Globus pallidus (tissue), 1 donor: ENCODE measurements around the gene EFNA3.
A peak's percentile ranks its signal among the peaks of the same experiment; 100 is the strongest.

Source experiments
- DNase-seq: peaks from one replicate; pipeline ENCODE4 v3.0.0-alpha.2; 2015; ENCODE audit warnings: low spot score

EFNA3 gene

DNA sequence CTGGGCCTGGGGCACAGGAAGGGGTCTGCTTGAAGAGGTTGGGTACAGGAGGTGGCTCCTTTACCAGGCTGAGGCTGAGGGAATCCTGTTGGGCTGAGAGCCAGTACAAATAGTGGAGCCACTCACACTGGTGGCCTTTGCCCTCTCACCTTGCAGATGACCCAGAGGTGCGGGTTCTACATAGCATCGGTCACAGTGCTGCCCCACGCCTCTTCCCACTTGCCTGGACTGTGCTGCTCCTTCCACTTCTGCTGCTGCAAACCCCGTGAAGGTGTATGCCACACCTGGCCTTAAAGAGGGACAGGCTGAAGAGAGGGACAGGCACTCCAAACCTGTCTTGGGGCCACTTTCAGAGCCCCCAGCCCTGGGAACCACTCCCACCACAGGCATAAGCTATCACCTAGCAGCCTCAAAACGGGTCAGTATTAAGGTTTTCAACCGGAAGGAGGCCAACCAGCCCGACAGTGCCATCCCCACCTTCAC lies 55.2 kb downstream of the EFNA3 start:
- DNase-seq: no peak

DNA sequence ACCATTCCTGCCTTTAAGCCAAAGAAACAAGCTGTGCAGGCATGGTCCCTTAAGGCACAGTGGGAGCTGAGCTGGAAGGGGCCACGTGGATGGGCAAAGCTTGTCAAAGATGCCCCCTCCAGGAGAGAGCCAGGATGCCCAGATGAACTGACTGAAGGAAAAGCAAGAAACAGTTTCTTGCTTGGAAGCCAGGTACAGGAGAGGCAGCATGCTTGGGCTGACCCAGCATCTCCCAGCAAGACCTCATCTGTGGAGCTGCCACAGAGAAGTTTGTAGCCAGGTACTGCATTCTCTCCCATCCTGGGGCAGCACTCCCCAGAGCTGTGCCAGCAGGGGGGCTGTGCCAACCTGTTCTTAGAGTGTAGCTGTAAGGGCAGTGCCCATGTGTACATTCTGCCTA lies 55.7 kb downstream of the EFNA3 start:
- DNase-seq: no peak

DNA sequence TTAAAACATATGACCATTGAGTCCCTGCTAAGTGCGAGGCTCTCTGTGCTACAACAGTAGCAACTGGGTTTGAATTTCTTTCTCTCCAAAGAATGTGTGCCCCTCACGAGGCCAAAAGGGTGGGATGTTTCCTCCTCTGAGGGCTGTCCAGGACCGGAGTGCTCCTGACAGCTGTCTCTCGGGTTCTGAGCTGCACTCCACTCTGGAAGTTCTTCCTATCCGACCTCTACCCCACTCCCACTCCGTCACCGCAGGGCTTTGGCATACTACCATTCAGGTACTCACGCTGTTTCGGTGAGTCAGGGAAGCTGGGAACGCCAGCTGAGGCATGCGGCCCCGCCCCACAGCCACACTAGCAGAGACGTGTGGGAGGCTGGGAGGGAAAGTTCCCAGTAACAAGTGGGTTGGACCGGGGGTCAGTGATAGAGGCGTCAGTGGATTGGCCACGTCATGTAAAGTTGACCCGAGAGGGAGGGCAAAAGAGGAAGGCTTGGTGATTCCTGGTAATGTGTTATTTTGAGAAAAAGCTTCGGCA lies 56.3 kb downstream of the EFNA3 start:
- DNase-seq: peak; percentile 63

DNA sequence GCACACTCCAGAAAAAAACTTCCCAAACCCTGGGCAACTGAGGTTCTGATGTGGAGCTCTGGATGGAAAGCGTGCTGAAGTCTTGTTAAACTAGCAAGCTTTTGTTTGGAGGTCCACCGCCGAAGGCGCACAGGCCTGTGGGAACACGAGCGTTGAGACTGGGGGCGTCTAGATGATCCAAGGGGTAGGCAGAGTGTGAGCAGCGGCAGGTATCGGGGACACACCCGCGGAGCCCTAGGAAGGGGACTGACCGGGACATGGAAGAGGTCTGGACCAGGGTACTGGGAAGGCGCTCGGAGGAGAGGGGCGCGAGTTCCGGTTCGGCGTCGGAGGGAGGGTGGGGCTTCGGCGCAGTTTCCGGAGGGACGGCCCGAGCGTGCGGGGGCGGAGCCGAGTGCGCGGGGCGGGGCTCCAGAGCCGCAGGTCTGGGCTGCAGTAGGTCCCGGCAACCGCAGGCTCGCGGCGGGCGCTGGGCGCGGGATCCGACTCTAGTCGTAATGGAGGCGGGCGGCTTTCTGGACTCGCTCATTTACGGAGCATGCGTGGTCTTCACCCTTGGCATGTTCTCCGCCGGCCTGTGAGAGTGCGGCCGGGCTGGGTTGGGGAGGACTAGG lies 56.9 kb downstream of the EFNA3 start, which contains the start of gene SLC50A1:
TSS of gene SLC50A1 (plus strand) at position 438 of the 614 bp plus-strand sequence. CDS start at position 498, 60 bp downstream.
- peak; percentile 90 for DNase-seq

DNA sequence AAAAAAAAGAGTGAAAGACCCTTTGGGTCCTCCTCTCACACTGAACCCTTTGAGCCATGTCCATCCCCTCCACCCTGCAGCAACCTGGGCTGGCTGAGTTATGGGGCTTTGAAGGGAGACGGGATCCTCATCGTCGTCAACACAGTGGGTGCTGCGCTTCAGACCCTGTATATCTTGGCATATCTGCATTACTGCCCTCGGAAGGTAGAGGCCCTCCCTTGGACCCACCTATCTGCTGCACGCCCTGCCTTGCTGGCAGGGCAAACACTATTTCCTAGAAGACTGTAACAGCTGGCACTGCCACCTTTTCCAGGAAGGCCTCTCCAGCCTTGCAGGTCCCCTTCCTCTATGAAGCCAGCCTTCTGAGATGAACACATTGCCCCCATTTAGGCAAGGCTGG lies 58.1 kb downstream of the EFNA3 start:
- no peak for DNase-seq
